GM10248 (cell line): ENCODE measurements around the gene SNTG2.

Experiments
- CTCF ChIA-PET: fragments of 300-600 bp; sonication (Branson Sonifier 250); formaldehyde crosslinking; extraction: SDS; loops from one replicate; lab custom pipeline; 2021; ENCODE audit warnings: antibody characterized with exemption; lab: Yijun Ruan, JAX
- POLR2A ChIA-PET: fragments of 350-650 bp; sonication (Branson Sonifier 250); formaldehyde crosslinking; extraction: SDS; loops from one replicate; lab custom pipeline; 2020; ENCODE audit warnings: antibody characterized with exemption; lab: Yijun Ruan, JAX
- DNase-seq: peaks from one replicate; pipeline ENCODE4 v3.0.0; 2012; ENCODE audit errors: extremely low spot score
- TF ChIP-seq, protein P1 (sequence below): IDR thresholded peaks from 2 replicates; pipeline ENCODE4 v1.5.1; 2012; ENCODE audit warnings: mild to moderate bottlenecking, low read depth; ENCODE audit errors: extremely low read depth, missing control alignments, control extremely low read depth

The SNTG2 gene

DNA sequence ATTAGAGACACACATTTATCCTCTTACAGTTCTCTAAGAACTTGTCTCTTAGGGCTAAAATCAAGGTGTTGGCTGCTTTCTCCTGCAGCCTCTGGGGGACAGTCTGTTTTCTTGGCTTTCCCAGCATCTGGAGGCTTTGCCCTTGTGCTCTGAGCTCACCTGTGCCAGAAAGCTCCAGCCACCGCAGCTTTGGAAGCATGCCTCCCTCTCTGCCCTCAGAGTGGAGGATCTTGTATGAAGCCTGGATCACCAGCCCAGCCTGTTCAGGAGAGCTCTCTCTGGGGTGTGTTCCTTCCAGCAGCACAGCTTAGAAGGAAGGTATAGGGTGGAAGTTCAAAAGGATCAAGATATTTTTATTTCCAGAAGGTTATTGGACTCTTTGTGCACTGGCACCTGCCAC, 409.5 kb downstream of the SNTG2 start:
- no peak for DNase-seq
- TF ChIP-seq, protein P1, sequence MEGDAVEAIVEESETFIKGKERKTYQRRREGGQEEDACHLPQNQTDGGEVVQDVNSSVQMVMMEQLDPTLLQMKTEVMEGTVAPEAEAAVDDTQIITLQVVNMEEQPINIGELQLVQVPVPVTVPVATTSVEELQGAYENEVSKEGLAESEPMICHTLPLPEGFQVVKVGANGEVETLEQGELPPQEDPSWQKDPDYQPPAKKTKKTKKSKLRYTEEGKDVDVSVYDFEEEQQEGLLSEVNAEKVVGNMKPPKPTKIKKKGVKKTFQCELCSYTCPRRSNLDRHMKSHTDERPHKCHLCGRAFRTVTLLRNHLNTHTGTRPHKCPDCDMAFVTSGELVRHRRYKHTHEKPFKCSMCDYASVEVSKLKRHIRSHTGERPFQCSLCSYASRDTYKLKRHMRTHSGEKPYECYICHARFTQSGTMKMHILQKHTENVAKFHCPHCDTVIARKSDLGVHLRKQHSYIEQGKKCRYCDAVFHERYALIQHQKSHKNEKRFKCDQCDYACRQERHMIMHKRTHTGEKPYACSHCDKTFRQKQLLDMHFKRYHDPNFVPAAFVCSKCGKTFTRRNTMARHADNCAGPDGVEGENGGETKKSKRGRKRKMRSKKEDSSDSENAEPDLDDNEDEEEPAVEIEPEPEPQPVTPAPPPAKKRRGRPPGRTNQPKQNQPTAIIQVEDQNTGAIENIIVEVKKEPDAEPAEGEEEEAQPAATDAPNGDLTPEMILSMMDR: no peak
- ChIA-PET CTCF (no interaction called here), POLR2A (no interaction called here)

DNA sequence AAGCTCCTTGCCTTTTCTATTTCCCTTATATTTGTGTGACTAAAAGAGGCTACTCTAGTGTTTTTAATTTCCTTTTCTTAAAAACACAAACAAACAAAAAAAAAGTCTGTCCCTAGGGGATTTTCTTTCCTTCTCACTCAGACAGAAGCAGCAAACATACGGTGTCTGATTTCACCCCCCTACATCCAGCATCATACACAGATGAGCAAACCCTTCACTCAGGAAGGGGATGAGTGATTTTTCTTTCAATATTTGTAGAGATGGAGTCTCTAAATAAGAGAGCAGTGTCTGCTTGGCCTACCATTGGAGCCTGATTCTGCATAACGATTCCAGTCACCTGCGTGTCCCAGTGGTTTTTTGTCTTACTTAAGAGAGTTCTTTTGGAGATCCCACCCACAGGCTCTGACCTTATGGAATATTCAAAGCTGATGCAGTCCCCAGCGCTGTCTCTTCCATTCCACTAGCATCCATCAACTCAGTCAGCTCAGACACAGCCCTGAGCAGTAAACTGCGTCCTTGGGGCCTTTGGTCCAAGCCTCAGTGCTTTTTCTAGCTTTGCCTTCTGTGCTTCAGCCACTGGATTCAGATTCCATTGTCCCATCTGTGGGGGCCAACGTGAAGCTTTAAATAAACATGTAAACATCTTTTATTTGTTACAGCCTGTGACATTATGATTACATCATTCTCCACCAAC, 410.1 kb downstream of the SNTG2 start:
- ChIA-PET POLR2A (no interaction called here), CTCF (no interaction called here)
- TF ChIP-seq, protein P1: no peak
- no peak for DNase-seq

DNA sequence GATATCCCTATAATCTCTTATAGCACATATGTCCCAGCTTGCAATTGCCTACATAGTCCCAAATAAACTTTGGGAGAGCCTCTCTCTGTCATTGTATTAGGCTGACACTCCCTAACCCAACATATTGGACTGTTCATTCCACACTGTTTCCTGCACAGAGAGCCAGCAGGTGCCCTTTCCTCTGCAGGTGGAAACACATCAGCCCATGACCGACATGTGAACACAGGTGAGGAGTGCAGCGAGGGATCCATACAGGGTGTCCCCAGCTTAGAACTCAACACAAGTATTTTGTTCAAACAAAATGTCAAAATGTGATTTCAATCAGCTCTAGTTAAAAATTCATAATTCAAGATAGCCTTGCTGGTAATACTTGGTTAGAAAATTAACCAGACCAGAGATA, 412.7 kb downstream of the SNTG2 start:
- TF ChIP-seq, protein P1: no peak
- CTCF ChIA-PET: no interaction called here
- no peak for DNase-seq
- POLR2A ChIA-PET: no interaction called here

DNA sequence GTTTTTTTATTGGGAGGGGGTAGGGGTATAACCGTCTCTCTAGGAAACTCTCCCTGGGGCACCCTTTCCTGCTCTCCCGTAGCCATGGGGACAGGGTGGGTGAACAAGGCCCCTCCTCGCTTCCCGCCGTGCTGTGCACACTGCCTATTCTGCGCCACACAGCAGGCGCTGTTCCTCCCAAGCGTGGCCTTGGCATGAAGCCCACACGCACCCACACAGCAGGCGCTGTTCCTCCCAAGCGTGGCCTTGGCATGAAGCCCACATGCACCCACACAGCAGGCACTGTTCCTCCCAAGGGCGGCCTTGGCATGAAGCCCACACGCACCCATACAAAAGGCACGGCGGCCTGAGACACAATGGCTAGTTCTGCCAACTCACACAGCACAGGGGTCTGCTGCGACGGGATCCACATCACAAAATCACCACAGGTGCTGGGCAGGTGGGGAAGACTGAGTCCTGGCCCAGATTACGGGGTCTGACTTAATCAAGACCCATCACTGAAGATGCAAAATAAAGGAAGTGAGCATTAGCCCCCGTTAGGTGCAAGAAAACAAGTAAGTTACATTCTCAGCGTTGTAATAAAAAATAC, 416.0 kb downstream of the SNTG2 start:
- ChIA-PET CTCF (no interaction called here), POLR2A (no interaction called here)
- TF ChIP-seq, protein P1: no peak
- no peak for DNase-seq

DNA sequence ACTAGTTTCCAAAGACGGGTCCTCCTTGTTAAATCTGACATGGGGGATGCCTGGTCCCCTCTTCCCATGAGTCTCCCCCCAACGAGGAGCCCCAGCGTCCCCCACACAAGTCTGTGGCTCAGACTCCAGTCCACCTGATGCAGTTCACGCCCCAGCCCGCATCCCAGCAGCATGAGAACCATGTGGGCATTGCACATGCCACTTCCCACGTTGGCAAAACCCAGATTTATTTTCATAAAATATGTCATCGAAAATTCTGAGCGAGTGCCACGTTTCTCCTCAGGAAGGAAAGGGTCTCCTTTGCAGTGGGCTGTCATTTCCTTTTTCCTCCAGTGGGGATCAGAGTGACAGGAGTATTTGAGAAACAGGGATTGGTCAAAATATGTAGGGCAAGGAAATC, 417.0 kb downstream of the SNTG2 start:
- no peak for DNase-seq
- ChIA-PET CTCF (no interaction called here), POLR2A (no interaction called here)
- TF ChIP-seq, protein P1: no peak

DNA sequence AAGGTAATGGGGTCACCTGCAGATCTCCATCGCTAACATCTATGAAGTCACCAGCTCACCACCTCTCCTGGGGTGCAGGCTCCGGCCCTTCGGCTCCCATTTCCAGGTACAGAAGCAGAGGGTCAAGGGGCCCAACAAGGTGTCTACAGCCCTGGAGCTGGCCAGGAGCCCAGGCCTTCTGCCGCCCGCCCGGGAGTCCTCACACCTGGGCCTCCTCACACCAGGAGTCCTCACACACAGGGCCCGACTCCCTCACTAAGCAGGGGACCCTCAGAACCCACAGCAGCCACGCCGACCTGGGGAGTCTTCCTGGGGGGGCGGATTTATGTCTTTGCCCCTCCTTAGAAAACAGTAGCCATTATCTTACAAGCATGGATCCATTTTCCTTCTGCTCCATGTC, 419.3 kb downstream of the SNTG2 start:
- ChIA-PET POLR2A (no interaction called here), CTCF (no interaction called here)
- no peak for DNase-seq
- TF ChIP-seq, protein P1: no peak
